Measurements from ENCODE around the gene CCDC148.

CCDC148 gene

GRCh38 chr2:158142165-158142564, 314.4 kb downstream of the CCDC148 start:
- H3K9me3 ChIP-seq (ENCODE audit: insufficient read depth, low read depth, low read length): no peaks in the 10 kb centered on the region
- H3K4me1 ChIP-seq (ENCODE audit: insufficient read depth, low read length): peaks cover 2% of the 10 kb centered on the region; the same call in 1 of the 2 replicates
- no peaks in the 10 kb centered on the region for H3K36me3 ChIP-seq (ENCODE audit: insufficient read depth, low read depth, low read length)
- H3K27ac ChIP-seq (ENCODE audit: low read length): no peak overlapping the region
- H3K9ac ChIP-seq (ENCODE audit: low read depth, low read length): no peak overlapping the region
- H3K4me3 ChIP-seq (ENCODE audit: low read length): no peak overlapping the region
- H3K27me3 ChIP-seq (ENCODE audit: insufficient read depth, low read length): no peaks in the 10 kb centered on the region

- no peak overlapping the region for H3K9ac ChIP-seq (ENCODE audit: low read depth, low read length)
- no peaks in the 10 kb centered on the region for H3K9me3 ChIP-seq (ENCODE audit: insufficient read depth, low read depth, low read length)
- H3K27me3 ChIP-seq (ENCODE audit: insufficient read depth, low read length): no peaks in the 10 kb centered on the region
- H3K4me3 ChIP-seq (ENCODE audit: low read length): no peak overlapping the region
- H3K4me1 ChIP-seq (ENCODE audit: insufficient read depth, low read length): peaks cover 2% of the 10 kb centered on the region; the same call in 1 of the 2 replicates
- H3K36me3 ChIP-seq (ENCODE audit: insufficient read depth, low read depth, low read length): no peaks in the 10 kb centered on the region
- H3K27ac ChIP-seq (ENCODE audit: low read length): no peak overlapping the region
These were observed 316.4 kb downstream of the CCDC148 start for GRCh38 chr2:158140201-158140600.

GRCh38 chr2:158138255-158138654, 318.3 kb downstream of the CCDC148 start:
- no peaks in the 10 kb centered on the region for H3K27me3 ChIP-seq (ENCODE audit: insufficient read depth, low read length)
- no peak overlapping the region for H3K4me3 ChIP-seq (ENCODE audit: low read length)
- H3K36me3 ChIP-seq (ENCODE audit: insufficient read depth, low read depth, low read length): no peaks in the 10 kb centered on the region
- peaks cover 2% of the 10 kb centered on the region; the same call in 1 of the 2 replicates for H3K4me1 ChIP-seq (ENCODE audit: insufficient read depth, low read length)
- no peaks in the 10 kb centered on the region for H3K9me3 ChIP-seq (ENCODE audit: insufficient read depth, low read depth, low read length)
- no peak overlapping the region for H3K27ac ChIP-seq (ENCODE audit: low read length)
- no peak overlapping the region for H3K9ac ChIP-seq (ENCODE audit: low read depth, low read length)

- Histone ChIP-seq H3K9ac (ENCODE audit: low read depth, low read length) (no peak overlapping the region), H3K27me3 (ENCODE audit: insufficient read depth, low read length) (no peaks in the 10 kb centered on the region), H3K4me1 (ENCODE audit: insufficient read depth, low read length) (peaks cover 2% of the 10 kb centered on the region; the same call in 1 of the 2 replicates), H3K4me3 (ENCODE audit: low read length) (no peak overlapping the region), H3K36me3 (ENCODE audit: insufficient read depth, low read depth, low read length) (no peaks in the 10 kb centered on the region), H3K9me3 (ENCODE audit: insufficient read depth, low read depth, low read length) (no peaks in the 10 kb centered on the region), H3K27ac (ENCODE audit: low read length) (no peak overlapping the region)
These were observed 321.5 kb downstream of the CCDC148 start for GRCh38 chr2:158135096-158135495.

- H3K36me3 ChIP-seq (ENCODE audit: insufficient read depth, low read depth, low read length): no peaks in the 10 kb centered on the region
- no peak overlapping the region for H3K9ac ChIP-seq (ENCODE audit: low read depth, low read length)
- peaks cover 2% of the 10 kb centered on the region; the same call in 1 of the 2 replicates for H3K4me1 ChIP-seq (ENCODE audit: insufficient read depth, low read length)
- H3K9me3 ChIP-seq (ENCODE audit: insufficient read depth, low read depth, low read length): no peaks in the 10 kb centered on the region
- H3K27me3 ChIP-seq (ENCODE audit: insufficient read depth, low read length): no peaks in the 10 kb centered on the region
- H3K4me3 ChIP-seq (ENCODE audit: low read length): no peak overlapping the region
- no peak overlapping the region for H3K27ac ChIP-seq (ENCODE audit: low read length)
These were observed 321.9 kb downstream of the CCDC148 start for GRCh38 chr2:158134655-158135054.

GRCh38 chr2:158134055-158134454, 322.5 kb downstream of the CCDC148 start:
- Histone ChIP-seq H3K27ac (ENCODE audit: low read length) (no peak overlapping the region), H3K4me1 (ENCODE audit: insufficient read depth, low read length) (no peaks in the 10 kb centered on the region), H3K4me3 (ENCODE audit: low read length) (no peak overlapping the region), H3K36me3 (ENCODE audit: insufficient read depth, low read depth, low read length) (no peaks in the 10 kb centered on the region), H3K9me3 (ENCODE audit: insufficient read depth, low read depth, low read length) (no peaks in the 10 kb centered on the region), H3K9ac (ENCODE audit: low read depth, low read length) (no peak overlapping the region), H3K27me3 (ENCODE audit: insufficient read depth, low read length) (no peaks in the 10 kb centered on the region)

- Histone ChIP-seq H3K9me3 (ENCODE audit: insufficient read depth, low read depth, low read length) (no peaks in the 10 kb centered on the region), H3K9ac (ENCODE audit: low read depth, low read length) (no peak overlapping the region), H3K4me3 (ENCODE audit: low read length) (no peak overlapping the region), H3K36me3 (ENCODE audit: insufficient read depth, low read depth, low read length) (no peaks in the 10 kb centered on the region), H3K4me1 (ENCODE audit: insufficient read depth, low read length) (no peaks in the 10 kb centered on the region), H3K27ac (ENCODE audit: low read length) (no peak overlapping the region), H3K27me3 (ENCODE audit: insufficient read depth, low read length) (no peaks in the 10 kb centered on the region)
These were observed 324.5 kb downstream of the CCDC148 start for GRCh38 chr2:158131919-158132566.

- H3K27me3 ChIP-seq (ENCODE audit: insufficient read depth, low read length): no peaks in the 10 kb centered on the region
- peaks cover under 1% of the 10 kb centered on the region; the same call in 1 of the 2 replicates for H3K4me1 ChIP-seq (ENCODE audit: insufficient read depth, low read length)
- no peak overlapping the region for H3K4me3 ChIP-seq (ENCODE audit: low read length)
- H3K27ac ChIP-seq (ENCODE audit: low read length): no peak overlapping the region
- no peak overlapping the region for H3K9ac ChIP-seq (ENCODE audit: low read depth, low read length)
- no peaks in the 10 kb centered on the region for H3K9me3 ChIP-seq (ENCODE audit: insufficient read depth, low read depth, low read length)
- no peaks in the 10 kb centered on the region for H3K36me3 ChIP-seq (ENCODE audit: insufficient read depth, low read depth, low read length)
These were observed 325.1 kb downstream of the CCDC148 start for GRCh38 chr2:158131483-158131912.

GRCh38 chr2:158130832-158131473, 325.6 kb downstream of the CCDC148 start:
- no peaks in the 10 kb centered on the region for H3K27me3 ChIP-seq (ENCODE audit: insufficient read depth, low read length)
- H3K27ac ChIP-seq (ENCODE audit: low read length): no peak overlapping the region

GRCh38 chr2:158129037-158129436, 327.5 kb downstream of the CCDC148 start:
- H3K27ac ChIP-seq (ENCODE audit: low read length): no peak overlapping the region
- H3K36me3 ChIP-seq (ENCODE audit: insufficient read depth, low read depth, low read length): no peaks in the 10 kb centered on the region
- no peaks in the 10 kb centered on the region for H3K9me3 ChIP-seq (ENCODE audit: insufficient read depth, low read depth, low read length)
- H3K9ac ChIP-seq (ENCODE audit: low read depth, low read length): no peak overlapping the region
- H3K4me3 ChIP-seq (ENCODE audit: low read length): no peak overlapping the region
- H3K27me3 ChIP-seq (ENCODE audit: insufficient read depth, low read length): no peaks in the 10 kb centered on the region
- peaks cover 4% of the 10 kb centered on the region; the same call in 1 of the 2 replicates for H3K4me1 ChIP-seq (ENCODE audit: insufficient read depth, low read length)

More at GRCh38 chr2:158130832-158131473, 325.6 kb downstream of the CCDC148 start:
- Histone ChIP-seq H3K36me3 (ENCODE audit: insufficient read depth, low read depth, low read length) (no peaks in the 10 kb centered on the region), H3K9me3 (ENCODE audit: insufficient read depth, low read depth, low read length) (no peaks in the 10 kb centered on the region), H3K9ac (ENCODE audit: low read depth, low read length) (no peak overlapping the region), H3K4me3 (ENCODE audit: low read length) (no peak overlapping the region), H3K4me1 (ENCODE audit: insufficient read depth, low read length) (peaks cover 4% of the 10 kb centered on the region; the same call in 1 of the 2 replicates)

GRCh38 chr2:158128168-158128973, 328.2 kb downstream of the CCDC148 start:
- H3K27me3 ChIP-seq (ENCODE audit: insufficient read depth, low read length): no peaks in the 10 kb centered on the region
- H3K9ac ChIP-seq (ENCODE audit: low read depth, low read length): no peak overlapping the region
- no peak overlapping the region for H3K4me3 ChIP-seq (ENCODE audit: low read length)
- H3K4me1 ChIP-seq (ENCODE audit: insufficient read depth, low read length): peaks cover 4% of the 10 kb centered on the region; the same call in 1 of the 2 replicates
- no peak overlapping the region for H3K27ac ChIP-seq (ENCODE audit: low read length)
- no peaks in the 10 kb centered on the region for H3K9me3 ChIP-seq (ENCODE audit: insufficient read depth, low read depth, low read length)
- no peaks in the 10 kb centered on the region for H3K36me3 ChIP-seq (ENCODE audit: insufficient read depth, low read depth, low read length)

All from iPS-20b (cell line).